NCI-H1105 (cell line): ENCODE results near the gene CREB5.

Experiments used
- DNase-seq: peaks from one replicate; lab custom pipeline; 2025; lab: John Stamatoyannopoulos, UW

CREB5 gene

DNA sequence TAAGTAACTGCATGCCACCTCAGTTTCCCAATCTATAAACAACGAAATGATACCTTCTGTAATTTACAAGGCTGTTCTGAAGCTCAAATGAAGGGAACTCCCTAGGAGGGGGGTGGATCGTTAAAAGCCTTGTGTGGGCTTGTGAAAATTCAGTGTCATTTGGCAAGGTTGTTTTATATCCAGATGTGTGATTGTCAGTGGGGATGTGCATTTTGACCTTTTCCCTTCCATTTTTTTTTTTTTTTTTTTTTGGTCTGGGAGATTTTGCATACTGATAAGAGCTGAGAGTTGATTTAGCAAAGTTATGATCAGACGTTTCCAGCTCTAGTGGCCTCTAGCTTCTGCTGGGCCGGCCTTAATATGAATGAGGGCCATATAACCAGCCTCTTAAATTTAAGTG is 22.8 kb downstream of the CREB5 start:
- no peak for DNase-seq

DNA sequence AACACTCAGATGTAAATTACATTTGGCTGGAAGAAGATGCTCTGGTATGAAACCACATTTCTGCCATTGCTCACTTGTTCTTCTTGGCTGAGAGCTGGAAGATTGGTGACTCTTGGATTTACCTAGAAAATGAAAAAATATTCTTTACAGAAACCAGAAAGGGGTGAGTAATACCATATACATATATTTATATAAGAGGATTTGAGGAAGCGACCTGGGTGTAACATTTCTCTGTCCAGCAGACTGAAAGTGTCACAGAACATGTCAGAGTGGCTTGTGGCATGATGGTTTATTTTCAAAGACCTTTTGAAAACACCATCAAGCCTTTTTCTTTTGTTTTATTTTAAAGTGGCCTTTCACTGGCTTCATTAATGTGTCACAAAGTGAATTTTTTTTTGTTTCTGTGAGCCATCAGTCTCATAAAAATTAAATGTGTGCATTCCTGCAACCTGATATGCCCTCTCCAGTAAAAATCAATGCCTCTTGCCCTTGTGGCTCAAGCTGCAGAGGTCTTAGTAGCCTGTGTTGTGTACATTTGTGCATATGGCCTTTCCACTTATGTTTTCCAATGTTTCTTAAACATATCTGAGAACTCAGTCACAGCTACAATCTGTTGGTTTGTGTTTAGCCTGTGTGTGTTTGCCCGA is 23.5 kb downstream of the CREB5 start:
- DNase-seq, result no peak

DNA sequence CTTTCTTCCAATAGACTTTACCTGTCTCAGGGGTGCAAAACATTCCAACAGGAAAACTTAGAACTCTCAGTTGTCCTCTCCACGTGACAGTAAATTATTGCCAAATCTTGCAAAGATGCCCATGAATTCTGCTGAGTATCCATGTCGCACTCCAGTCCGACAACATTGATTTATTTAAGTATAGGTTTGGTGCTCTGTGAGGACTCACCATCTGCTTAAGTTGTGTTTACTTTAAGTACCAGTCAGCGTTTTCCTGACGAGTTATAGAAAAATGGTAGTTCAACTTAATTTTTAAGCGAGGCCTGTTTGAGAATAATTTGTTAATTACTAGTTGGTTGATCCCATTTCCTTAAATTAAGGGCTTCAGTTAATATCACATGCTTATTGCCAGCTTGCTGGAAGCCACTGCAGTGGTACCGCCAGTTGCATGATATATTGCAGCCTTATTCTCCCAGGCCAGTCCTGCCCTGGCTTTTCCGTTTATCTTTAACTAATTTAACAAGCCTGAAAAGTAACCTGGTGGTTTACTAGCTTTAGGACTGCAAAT is 27.8 kb downstream of the CREB5 start:
- DNase-seq, result peak; percentile 41

DNA sequence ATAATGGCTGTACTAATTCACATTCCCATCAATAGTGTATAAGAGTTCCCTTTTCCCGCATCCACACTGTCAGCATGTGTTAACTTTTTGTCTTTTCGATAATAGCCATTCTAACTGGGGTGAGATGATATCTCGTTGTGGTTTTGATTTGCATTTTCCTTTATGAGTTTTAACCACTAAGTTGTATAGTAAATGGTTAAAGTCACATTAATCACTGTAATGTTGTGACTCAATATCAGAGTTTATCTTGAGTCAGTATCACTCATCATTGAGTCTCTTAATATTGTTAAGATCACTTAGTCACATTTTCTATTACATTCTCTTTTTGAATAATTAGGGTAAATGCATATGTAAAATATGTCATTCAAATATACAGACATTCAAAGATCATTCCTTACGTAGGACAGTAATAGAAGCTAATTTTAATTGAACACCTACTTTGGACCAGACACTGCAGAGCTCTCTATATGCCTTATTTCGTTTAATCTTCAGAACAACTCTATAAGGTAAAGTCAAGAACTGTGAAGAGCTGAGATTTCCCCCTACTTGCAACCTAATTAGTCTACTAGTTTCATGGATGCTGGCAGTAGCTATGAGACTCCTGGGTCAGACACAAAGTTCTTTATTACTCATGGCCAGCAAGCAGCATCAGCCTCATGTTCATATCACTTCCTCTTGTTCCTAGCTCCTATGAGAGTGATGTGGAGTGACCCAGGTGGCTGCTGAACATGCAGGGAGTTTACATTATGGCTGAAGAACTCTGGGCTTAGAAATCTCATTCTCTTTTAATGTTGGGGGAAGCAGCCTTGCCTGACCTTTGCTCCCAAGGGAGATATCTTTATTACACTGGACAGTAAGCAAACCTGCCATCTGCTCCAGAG is 30.5 kb downstream of the CREB5 start:
- DNase-seq, result no peak

DNA sequence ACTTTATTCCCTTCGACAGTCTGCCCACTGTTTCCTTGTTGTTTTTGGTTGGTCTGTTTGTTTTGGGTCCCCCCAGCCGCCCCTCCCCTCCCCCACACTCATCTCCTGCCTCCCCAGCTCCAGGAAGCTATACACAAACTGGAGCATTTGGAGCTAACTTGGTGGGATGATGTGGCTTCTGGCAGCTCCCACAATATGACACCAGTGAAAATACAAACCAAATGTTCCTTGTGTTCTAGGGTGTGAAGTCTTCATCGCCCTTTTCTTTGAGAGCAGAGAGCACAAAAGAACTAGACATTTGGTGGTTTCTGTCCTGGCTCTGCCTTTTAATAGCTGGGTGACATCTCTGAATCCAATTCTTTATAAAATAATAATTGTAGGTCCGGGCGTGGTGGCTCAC is 33.8 kb downstream of the CREB5 start:
- no peak for DNase-seq

DNA sequence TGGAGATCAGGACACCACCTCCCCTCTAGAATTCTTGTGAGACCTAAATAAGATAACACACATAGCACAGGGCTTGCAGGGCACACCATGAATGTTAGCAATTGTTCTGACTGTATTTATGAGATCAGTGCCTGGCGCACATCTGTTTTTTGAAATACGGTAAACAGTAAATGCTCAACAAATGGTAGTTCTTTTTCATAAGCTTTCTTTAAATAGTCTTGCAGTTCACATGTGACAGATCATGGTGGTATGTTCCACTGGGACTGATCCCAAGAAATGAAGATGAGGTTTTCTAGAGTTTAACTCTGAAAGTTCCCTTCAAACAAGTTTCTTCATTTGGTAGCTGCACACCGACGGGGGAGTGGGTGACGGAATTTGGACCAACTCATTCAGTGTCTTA is 34.8 kb downstream of the CREB5 start:
- DNase-seq, result no peak

DNA sequence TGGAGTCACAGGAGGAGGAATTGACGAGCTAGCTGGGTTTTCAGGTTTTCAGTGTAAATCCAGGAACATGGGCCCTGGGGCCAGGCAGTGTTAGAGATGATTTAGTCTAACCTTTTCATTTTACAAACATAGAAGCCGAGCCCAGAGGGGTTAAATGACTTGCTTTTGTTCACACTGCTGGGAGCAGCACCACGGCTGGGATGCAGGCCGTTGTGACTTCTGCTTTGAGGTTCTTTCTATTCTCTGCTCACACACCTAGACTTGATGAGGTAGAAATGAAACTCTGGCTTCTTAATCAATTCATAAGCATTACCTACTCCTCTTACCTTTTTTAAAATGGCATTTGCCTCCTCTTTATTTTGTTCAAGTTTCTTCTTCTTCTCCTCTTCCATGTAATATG is 36.4 kb downstream of the CREB5 start:
- DNase-seq, result no peak

DNA sequence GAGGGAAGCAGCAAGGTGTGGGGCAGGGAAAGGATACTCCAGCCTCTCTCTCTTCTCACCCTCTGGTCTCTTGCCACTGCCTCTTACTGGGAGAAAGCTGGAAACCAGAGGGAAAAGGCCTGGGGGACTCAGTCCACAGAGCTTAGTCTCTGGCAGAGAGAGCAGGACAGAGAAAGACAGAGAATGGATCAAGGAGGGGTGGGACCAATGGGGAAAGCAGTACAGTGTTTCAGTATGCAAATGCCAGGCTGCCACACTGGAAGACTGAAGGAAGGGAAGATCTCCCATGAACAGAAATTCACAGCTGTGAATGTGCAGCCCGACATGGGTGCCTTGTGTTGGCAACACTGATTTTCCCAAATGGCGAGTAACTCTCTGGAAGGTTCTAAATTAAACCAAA is 40.4 kb downstream of the CREB5 start:
- DNase-seq, result no peak

DNA sequence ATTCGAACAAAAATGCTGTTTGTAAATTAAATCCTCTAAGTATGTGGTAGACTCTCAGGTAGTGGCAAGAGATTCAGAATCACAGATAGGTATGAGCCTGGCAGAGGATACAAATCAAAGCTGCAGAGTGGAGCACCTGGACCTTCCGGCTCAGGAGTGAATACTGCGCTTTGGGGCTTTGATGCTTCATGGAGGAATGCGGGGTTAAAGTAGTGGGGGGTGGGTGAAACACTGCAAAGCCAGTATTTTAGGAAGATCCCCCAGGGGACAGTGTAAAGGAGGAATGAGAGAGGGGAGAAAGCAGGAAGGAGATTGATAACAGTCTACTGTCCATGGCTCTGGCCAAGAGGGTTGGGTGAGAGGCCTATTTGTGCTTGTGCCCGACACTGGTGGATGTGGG is 43.2 kb downstream of the CREB5 start:
- DNase-seq, result no peak

DNA sequence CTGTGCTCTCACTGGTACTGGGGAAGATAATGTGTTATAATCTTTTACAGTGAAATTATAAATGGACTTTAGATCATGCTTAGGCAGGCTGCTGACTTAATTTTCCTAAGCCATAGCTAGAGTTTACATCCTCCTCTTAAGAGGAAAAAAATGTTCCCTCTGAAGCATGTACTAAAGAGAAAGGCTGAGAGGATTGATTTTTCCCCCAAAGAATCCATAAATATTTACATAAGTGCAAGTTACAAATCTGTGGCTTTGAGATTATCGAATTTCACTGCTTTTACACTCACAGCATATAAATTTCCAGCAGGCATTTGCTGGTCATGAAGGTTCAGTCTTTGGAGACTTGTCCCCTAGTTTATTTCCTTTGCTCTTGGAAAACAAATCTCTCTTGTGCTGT is 43.7 kb downstream of the CREB5 start:
- DNase-seq, result no peak

DNA sequence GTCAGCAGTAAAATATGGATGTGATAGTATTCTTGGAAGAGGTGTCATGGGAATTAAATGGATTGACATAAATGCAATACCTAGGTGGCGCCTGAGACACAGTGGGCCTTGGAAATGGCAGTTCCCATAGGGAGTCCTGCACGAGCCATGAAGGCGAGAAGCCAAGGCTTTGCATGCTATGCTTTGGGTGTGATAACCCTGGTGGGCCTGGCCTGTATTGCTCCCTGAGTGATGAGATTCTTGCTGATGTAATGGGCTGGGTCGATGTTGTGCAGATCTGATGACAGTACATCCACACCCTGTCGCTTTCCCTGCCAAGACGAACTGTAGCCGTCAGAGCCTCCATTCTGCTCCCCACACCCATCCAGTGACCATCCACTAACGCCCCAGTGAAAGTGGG is 46.4 kb downstream of the CREB5 start:
- DNase-seq, result no peak

DNA sequence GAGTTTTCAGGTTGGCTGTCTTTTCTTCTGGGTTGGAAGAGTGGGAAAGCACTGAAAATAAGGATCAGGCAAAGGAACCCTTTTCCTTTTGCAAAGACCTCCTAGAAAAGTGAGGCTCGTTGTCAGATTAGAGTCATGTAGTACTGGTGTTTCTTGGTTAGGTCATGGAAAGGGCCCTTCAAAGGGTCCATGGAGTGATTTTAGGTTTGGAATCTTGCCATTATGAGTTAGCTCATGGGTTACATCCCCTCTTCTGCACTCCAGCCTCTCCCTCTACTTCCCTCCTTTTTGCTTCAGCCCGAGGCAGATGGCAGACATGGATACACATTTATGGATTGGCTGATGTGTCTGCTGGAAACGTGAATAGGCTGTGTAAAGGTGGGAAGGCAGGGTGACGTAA is 47.0 kb downstream of the CREB5 start:
- no peak for DNase-seq

DNA sequence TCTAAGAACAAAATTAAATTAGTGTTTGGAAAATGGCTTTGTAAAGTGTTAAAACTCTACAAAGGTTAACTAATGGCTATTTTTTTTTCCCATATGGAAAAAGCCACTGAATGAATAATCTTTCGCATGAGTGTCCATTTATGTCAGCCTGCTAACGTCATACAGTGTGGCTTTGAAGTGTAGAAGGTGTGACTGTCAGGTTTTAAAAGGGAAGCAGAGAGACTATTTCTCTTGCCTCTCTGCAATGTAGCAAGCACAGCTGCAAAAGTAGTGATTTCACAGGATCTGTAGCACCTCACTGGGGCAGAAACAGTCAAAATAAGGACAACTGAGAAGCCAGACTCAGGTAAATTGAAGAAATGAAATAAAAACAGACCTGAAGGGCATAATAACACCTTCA is 53.4 kb downstream of the CREB5 start:
- DNase-seq, result no peak

DNA sequence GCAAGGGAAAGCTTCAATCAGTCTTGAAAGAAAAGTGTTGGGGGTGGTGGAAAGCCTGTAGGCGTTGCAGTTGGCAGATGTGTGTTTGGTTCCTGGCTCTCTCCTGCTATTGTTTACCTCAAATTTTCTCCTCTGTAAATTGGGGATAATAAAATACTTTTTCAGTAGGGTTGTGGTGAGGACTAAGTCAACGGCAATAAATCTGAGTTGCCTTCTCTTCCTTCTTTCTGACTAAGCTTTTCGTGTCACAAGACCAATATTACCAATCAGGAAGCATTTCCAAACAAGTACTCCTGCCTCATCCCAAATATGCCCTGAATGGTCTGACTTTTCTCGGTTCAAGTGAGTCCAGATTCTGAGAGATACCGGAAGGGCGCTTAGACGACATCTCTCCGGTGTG is 54.0 kb downstream of the CREB5 start:
- DNase-seq, result no peak

DNA sequence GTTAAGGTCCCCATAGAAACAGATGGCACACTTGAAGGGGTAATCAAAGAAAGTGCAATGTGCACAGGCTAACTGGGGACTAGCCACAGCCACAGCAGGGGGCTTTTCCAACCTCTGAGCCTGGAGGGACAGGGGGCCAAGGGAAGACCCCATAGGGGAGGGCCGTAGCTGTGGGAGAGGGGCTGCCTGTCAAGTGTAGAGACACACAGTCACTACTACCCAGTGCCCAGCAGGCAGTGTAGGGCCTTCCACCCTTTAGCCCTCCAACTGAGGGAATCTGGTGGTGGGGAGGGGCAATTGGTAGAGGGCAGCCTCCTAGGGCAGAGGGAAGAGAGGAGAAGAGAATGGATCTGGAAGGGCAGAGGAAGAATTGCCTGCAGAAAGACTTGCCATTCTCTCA is 54.6 kb downstream of the CREB5 start:
- DNase-seq, result no peak

DNA sequence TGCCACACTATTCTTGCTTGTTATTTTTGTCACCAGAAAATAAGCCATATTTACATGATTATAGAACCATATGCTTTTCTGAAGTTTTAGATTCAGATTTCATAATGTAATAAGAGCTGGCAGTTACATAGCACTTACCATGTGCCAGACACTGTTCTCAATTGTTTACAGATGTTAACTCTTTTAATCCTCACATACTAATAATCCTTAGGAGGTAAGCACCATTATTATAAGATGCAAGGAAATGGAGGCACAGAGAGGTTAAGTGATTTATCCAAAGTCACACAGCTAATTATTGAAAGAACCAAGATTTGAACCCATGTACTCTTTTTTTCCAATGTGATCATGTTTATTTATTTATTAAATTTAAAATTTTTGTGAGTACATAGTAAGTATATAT is 57.2 kb downstream of the CREB5 start:
- no peak for DNase-seq

DNA sequence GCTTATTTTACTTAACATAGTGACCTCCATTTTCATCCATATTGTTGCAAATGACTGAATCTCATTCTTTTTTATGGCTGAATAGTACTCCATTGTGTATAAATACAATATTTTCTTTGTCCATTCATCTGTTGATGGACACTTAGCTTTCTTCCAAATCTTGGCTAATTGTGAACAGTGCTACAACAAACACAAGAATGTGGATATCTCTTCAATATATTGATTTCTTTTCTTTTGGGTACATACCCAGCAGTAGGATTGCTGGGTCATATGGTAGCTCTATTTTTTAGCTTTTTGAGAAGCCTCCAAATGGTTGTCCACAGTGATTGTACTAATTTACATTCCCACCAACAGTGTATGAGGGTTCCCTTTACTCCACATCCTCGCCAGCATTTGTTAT is 58.0 kb downstream of the CREB5 start:
- no peak for DNase-seq

DNA sequence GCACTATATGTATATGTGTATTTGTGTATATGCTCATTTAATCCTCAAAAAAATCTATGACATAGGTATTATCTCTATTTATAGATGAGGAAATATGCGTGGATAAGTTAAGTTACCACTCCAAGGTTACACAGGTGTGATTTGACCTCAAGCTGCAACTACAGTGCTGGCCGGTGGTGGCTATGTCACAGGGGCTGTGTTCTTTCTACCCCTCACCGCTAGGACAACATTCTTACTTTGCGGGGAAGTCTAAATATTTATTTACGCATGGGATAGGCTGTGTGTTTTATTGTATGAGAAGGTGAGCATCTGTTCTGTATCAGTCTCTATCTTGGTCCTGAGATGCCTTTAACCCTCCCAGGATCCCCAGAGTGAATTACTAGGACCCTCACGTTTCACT is 60.0 kb downstream of the CREB5 start:
- DNase-seq, result no peak

DNA sequence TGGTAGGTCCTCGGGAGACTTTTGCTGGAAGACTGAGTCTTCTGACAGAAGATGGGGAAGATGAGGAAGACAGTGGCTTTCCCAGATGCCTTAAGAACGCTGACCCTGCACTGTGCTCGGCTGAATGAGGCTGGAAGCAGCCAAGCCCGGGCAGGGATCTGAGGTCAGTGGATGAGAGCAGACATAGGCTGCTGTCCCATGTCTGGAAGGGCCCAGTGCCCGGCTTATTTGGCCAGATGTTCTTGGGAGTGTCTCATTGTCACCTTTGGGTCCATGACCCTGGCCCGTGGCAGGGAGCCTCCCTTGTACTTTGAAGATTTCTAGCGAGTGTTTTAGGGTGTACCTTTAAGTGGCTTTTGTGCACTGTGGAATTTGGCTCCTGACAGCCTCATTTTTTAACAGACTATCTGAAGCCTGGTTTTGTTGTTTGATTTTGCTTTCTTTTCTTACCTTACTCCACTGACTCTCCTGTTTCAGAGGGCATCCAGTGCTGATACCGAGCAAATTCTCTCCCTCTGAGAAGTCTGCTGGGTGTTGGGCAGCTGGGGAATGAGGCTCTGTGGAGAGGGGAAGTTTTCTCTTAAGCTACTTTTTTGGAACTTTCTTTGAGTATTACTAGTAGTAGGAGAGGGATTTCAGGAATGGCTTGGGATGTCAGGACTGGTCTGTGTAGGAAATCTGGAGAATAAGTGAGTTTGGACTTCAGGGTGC is 61.4 kb downstream of the CREB5 start:
- no peak for DNase-seq

DNA sequence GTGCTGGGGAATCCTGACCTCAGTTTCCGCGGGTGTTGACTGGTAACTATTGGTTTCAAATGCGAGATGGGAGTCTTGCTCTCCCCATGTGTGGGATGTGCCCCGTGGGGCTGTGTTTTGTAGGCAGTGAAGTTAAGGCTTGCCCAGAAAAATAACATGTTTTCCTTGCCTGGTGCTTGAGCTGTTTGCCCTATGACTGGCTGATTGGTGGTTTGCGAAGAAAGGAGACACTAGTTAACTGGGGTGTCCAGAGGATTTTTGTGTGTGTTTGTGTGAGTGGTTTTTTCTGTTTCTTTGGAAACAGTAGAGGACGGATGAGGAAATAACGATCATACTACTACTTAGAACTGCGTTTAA is 61.9 kb downstream of the CREB5 start:
- no peak for DNase-seq

DNA sequence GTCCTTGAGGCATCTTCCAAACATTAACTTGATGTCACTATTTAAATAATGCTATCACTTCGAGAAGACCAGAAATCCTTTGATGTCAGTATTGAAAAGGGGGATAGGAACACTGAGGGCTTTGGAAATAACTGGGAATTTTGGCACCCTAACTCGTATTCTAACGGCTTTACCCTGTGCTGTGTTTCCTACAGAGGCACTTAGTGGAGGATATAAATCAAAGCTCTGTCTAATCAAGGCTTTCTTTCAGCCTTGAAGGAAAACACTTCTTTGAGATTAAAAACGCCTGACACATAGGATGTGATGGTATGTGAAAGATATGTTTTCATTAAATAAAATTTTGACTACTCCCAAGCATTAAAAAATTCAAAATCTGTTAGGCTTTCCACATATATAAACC is 62.3 kb downstream of the CREB5 start:
- DNase-seq, result no peak

DNA sequence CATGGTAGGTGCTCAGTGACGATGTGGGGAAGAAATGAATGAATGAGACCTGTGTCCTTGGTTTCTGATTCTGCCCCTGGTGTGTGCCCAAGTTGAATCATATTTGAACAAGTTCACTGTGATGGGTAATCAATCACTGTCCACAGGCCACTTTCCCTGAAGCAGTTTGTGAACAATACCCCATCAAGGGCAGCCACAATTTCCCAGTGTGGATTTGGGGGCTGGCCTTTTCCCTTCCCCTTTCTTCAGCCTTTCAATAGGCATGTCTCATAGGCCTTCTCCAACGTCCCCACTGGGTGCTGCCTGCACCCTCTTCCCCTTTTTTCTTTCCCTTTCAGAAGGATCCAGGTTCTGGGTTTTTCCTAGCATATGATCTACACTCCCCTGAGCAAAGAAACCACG is 64.7 kb downstream of the CREB5 start:
- DNase-seq, result no peak

DNA sequence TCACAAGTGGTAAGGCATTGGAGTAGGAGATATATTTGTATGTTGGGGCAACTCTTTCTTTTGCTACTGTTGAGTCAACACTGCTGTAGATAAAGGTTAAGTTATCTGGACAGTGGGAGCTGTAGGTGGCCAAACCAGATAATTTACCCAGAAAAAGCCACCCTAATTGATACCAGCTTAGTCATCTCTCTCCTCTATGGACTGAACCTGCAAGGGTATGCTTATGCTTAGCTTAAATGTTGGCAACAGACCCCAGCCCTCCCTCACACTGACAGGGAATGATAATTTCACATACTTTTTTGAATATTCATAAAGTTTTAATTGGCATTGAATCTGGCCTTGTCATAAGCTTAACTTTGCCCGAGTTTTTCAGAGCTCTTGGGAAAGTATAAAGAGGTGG is 66.3 kb downstream of the CREB5 start:
- DNase-seq, result no peak
